ENCODE measurements around the gene EDC4. TPM values are rescaled to one million over a fixed set of nuclear protein-coding genes. Genes with fewer than 3 reads are reported as not detected.
A peak's percentile ranks its signal among the peaks of the same experiment; 100 is the strongest.

The EDC4 gene
- total and polyA plus RNA-seq, 9 donors = 29.8 to 65.3 (median 48.7) TPM

- no peaks in the 10 kb centered on the region for H3K36me3 ChIP-seq
- no peak overlapping the region for H3K27ac ChIP-seq
- no peaks in the 10 kb centered on the region for H3K9me3 ChIP-seq
- TF ChIP-seq CTCF (IDR thresholded peaks at IDR 0.05) (no peak), EP300 (IDR thresholded peaks at IDR 0.05) (no peak), POLR2A (IDR thresholded peaks at IDR 0.05) (no peak)
- no peaks in the 10 kb centered on the region for H3K27me3 ChIP-seq
- intact Hi-C loops (cut with DNase I) = loop anchor here in 2 of 4 donors (5.0 to 10.0 kb wide), 2 partner anchors 253 to 265 kb away; partner anchors contain the start of genes ACD (in 1 of the 2), C16orf86 (in 1 of the 2), ENKD1 (in 1 of the 2) and PARD6A (in 1 of the 2)
- peaks cover 9% of the 10 kb centered on the region for H3K4me1 ChIP-seq (ENCODE audit: insufficient read depth)
- DNase-seq = peak in 1 of 5 donors; percentile 9
- 90 to 96% (median 91%) methylated on average over 9 to 14 of the region's 14 CpGs for WGBS, 3 donors
- no peak overlapping the region for H3K4me3 ChIP-seq
These were observed 57.3 kb downstream of the EDC4 start for GRCh38 chr16:67930191-67930590.

- DNase-seq = peak in 1 of 5 donors; percentile 27
- H3K4me3 ChIP-seq = no peak overlapping the region
- peaks cover 7% of the 10 kb centered on the region for H3K4me1 ChIP-seq (ENCODE audit: insufficient read depth)
- WGBS, 3 donors = 85 to 92% (median 88%) methylated on average over 17 of the region's 17 CpGs
- no peaks in the 10 kb centered on the region for H3K27me3 ChIP-seq
- H3K36me3 ChIP-seq = no peaks in the 10 kb centered on the region
- peak overlapping the region in 1 of 2 donors; percentile 40 for H3K27ac ChIP-seq
- TF ChIP-seq CTCF (IDR thresholded peaks at IDR 0.05) (no peak), EP300 (IDR thresholded peaks at IDR 0.05) (no peak), POLR2A (IDR thresholded peaks at IDR 0.05) (no peak)
- intact Hi-C loops (cut with DNase I) = loop anchor here in 2 of 4 donors (5.0 to 10.0 kb wide), 2 partner anchors 253 to 266 kb away; partner anchors contain the start of genes ACD (in 1 of the 2), C16orf86 (in 1 of the 2), ENKD1 (in 1 of the 2) and PARD6A (in 1 of the 2)
- no peaks in the 10 kb centered on the region for H3K9me3 ChIP-seq
These were observed 57.9 kb downstream of the EDC4 start for GRCh38 chr16:67930678-67931211.

Small RNAs within 50 kb of the gene (small RNA-seq; reads per million reads assigned to genes)
- gene AC040162.2 (not detected), gene NRN1L (not detected)

Other genes starting within 250 kb of the EDC4 start
- 1 to 10 TPM in 2 of 7 donors, under 1 TPM in 4, not detected in 1; 0.23 to 1.5 (median 0.61) TPM for gene CARMIL2, start 227.9 kb upstream of the EDC4 start, total RNA-seq
- under 1 TPM; 0.10 to 0.51 TPM for gene CARMIL2, start 227.9 kb upstream of the EDC4 start, polyA plus RNA-seq
- 10 to 100 TPM; 22.5 to 40.8 (median 29.4) TPM for gene ACD, start 212.8 kb upstream of the EDC4 start, total RNA-seq
- 10 to 100 TPM in 1 of 2 donors, 1 to 10 TPM in 1; 5.3 to 35.8 TPM for gene ACD, start 212.8 kb upstream of the EDC4 start, polyA plus RNA-seq
- 10 to 100 TPM in 1 of 7 donors, 1 to 10 TPM in 6; 2.7 to 12.9 (median 5.1) TPM for gene PARD6A, start 212.1 kb upstream of the EDC4 start, total RNA-seq
- gene PARD6A, start 212.1 kb upstream of the EDC4 start, polyA plus RNA-seq = 1 to 10 TPM in 1 of 2 donors, under 1 TPM in 1; 0.53 to 3.0 TPM
- gene ENKD1, start 206.3 kb upstream of the EDC4 start, total RNA-seq = 10 to 100 TPM; 17.3 to 45.6 (median 21.7) TPM
- gene ENKD1, start 206.3 kb upstream of the EDC4 start, polyA plus RNA-seq = 10 to 100 TPM in 1 of 2 donors, 1 to 10 TPM in 1; 8.0 to 29.8 TPM
- gene C16orf86, start 206.2 kb upstream of the EDC4 start, total RNA-seq = 1 to 10 TPM; 2.2 to 8.2 (median 4.6) TPM
- gene C16orf86, start 206.2 kb upstream of the EDC4 start, polyA plus RNA-seq = 1 to 10 TPM in 1 of 2 donors, under 1 TPM in 1; 0.13 to 6.8 TPM
- gene GFOD2, start 153.7 kb upstream of the EDC4 start, total RNA-seq = 10 to 100 TPM in 6 of 7 donors, 1 to 10 TPM in 1; 8.6 to 15.9 (median 13.4) TPM
- gene GFOD2, start 153.7 kb upstream of the EDC4 start, polyA plus RNA-seq = 10 to 100 TPM in 1 of 2 donors, 1 to 10 TPM in 1; 8.3 to 10.9 TPM
- gene RANBP10, start 66.5 kb upstream of the EDC4 start, total RNA-seq = 10 to 100 TPM in 6 of 7 donors, 1 to 10 TPM in 1; 8.3 to 19.6 (median 17.1) TPM
- gene RANBP10, start 66.5 kb upstream of the EDC4 start, polyA plus RNA-seq = 10 to 100 TPM; 13.0 to 15.5 TPM
- 10 to 100 TPM in 1 of 7 donors, 1 to 10 TPM in 6; 2.4 to 13.1 (median 3.2) TPM for gene TSNAXIP1, start 66.2 kb upstream of the EDC4 start, total RNA-seq
- 1 to 10 TPM; 2.7 to 3.7 TPM for gene TSNAXIP1, start 66.2 kb upstream of the EDC4 start, polyA plus RNA-seq
- gene THAP11, start 30.7 kb upstream of the EDC4 start, total RNA-seq = 10 to 100 TPM; 31.0 to 59.7 (median 46.6) TPM
- 10 to 100 TPM; 17.3 to 30.6 TPM for gene THAP11, start 30.7 kb upstream of the EDC4 start, polyA plus RNA-seq
- gene NUTF2, start 26.1 kb upstream of the EDC4 start, total RNA-seq = 10 to 100 TPM; 35.9 to 98.1 (median 67.8) TPM
- gene NUTF2, start 26.1 kb upstream of the EDC4 start, polyA plus RNA-seq = 100 to 1,000 TPM in 1 of 2 donors, 10 to 100 TPM in 1; 67.6 to 105 TPM
- gene CENPT, start 25.4 kb upstream of the EDC4 start, total RNA-seq = 10 to 100 TPM; 35.8 to 44.9 (median 42.0) TPM
- 10 to 100 TPM; 18.4 to 57.4 TPM for gene CENPT, start 25.4 kb upstream of the EDC4 start, polyA plus RNA-seq
- 1 to 10 TPM in 6 of 7 donors, under 1 TPM in 1; 0.95 to 3.9 (median 2.5) TPM for gene NRN1L, start 11.8 kb downstream of the EDC4 start, total RNA-seq
- gene NRN1L, start 11.8 kb downstream of the EDC4 start, polyA plus RNA-seq = 1 to 10 TPM in 1 of 2 donors, not detected in 1; 4.7 TPM
- gene PSKH1, start 20.2 kb downstream of the EDC4 start, total RNA-seq = 10 to 100 TPM; 13.6 to 38.9 (median 31.6) TPM
- 10 to 100 TPM in 1 of 2 donors, 1 to 10 TPM in 1; 9.6 to 26.6 TPM for gene PSKH1, start 20.2 kb downstream of the EDC4 start, polyA plus RNA-seq
- gene CTRL, start 58.8 kb downstream of the EDC4 start, total RNA-seq = 1 to 10 TPM; 1.5 to 4.4 (median 2.5) TPM
- gene CTRL, start 58.8 kb downstream of the EDC4 start, polyA plus RNA-seq = 1 to 10 TPM in 1 of 2 donors, under 1 TPM in 1; 0.35 to 2.5 TPM
- gene PSMB10, start 63.8 kb downstream of the EDC4 start, total RNA-seq = 10 to 100 TPM; 26.2 to 64.4 (median 50.8) TPM
- 10 to 100 TPM in 1 of 2 donors, 1 to 10 TPM in 1; 5.8 to 63.1 TPM for gene PSMB10, start 63.8 kb downstream of the EDC4 start, polyA plus RNA-seq
- gene LCAT, start 71.1 kb downstream of the EDC4 start, total RNA-seq = 10 to 100 TPM; 10.5 to 31.2 (median 22.0) TPM
- gene LCAT, start 71.1 kb downstream of the EDC4 start, polyA plus RNA-seq = 10 to 100 TPM in 1 of 2 donors, 1 to 10 TPM in 1; 7.5 to 15.0 TPM
- gene SLC12A4, start 95.6 kb downstream of the EDC4 start, total RNA-seq = 10 to 100 TPM; 27.7 to 85.6 (median 56.5) TPM
- 10 to 100 TPM; 29.7 to 48.7 TPM for gene SLC12A4, start 95.6 kb downstream of the EDC4 start, polyA plus RNA-seq
- gene DPEP3, start 107.4 kb downstream of the EDC4 start, total RNA-seq = under 1 TPM in 1 of 7 donors, not detected in 6; 0.23 TPM
- under 1 TPM in 1 of 2 donors, not detected in 1; 0.05 TPM for gene DPEP3, start 107.4 kb downstream of the EDC4 start, polyA plus RNA-seq
- 1 to 10 TPM in 2 of 7 donors, under 1 TPM in 3, not detected in 2; 0.33 to 1.9 (median 0.99) TPM for gene DPEP2, start 126.4 kb downstream of the EDC4 start, total RNA-seq
- gene DPEP2, start 126.4 kb downstream of the EDC4 start, polyA plus RNA-seq = 1 to 10 TPM in 1 of 2 donors, under 1 TPM in 1; 0.76 to 3.1 TPM
- gene DPEP2NB, start 142.9 kb downstream of the EDC4 start, total RNA-seq = not detected
- gene DPEP2NB, start 142.9 kb downstream of the EDC4 start, polyA plus RNA-seq = not detected
- 10 to 100 TPM in 3 of 7 donors, 1 to 10 TPM in 4; 6.8 to 14.0 (median 9.7) TPM for gene DDX28, start 150.2 kb downstream of the EDC4 start, total RNA-seq
- gene DDX28, start 150.2 kb downstream of the EDC4 start, polyA plus RNA-seq = 1 to 10 TPM; 9.2 to 9.3 TPM
- gene DUS2, start 150.2 kb downstream of the EDC4 start, total RNA-seq = 10 to 100 TPM in 2 of 7 donors, 1 to 10 TPM in 5; 4.8 to 15.7 (median 8.5) TPM
- 1 to 10 TPM; 5.4 to 9.5 TPM for gene DUS2, start 150.2 kb downstream of the EDC4 start, polyA plus RNA-seq
- gene NFATC3, start 212.3 kb downstream of the EDC4 start, total RNA-seq = 10 to 100 TPM; 32.4 to 77.1 (median 48.2) TPM
- gene NFATC3, start 212.3 kb downstream of the EDC4 start, polyA plus RNA-seq = 10 to 100 TPM; 12.5 to 32.2 TPM

Data from ovary (tissue), 9 donors.